Measurements from ENCODE around the gene COX4I2. TPM values are rescaled to one million over a fixed set of nuclear protein-coding genes. Genes with fewer than 3 reads are reported as not detected.

Gene COX4I2
- total RNA-seq, 1 donor from 2014 or later = not detected

GRCh38 chr20:31671324-31671723, 33.6 kb downstream of the COX4I2 start:
- TF ChIP-seq CTCF (IDR thresholded peaks at IDR 0.05) = no peak
- no peak for DNase-seq (ENCODE audit: extremely low spot score, unreplicated experiment)
- Mint-ChIP-seq H3K36me3 (ENCODE audit: unreplicated experiment) (peaks cover 12% of the 10 kb centered on the region), H3K4me1 (ENCODE audit: unreplicated experiment) (peaks cover 48% of the 10 kb centered on the region), H3K27ac (ENCODE audit: unreplicated experiment) (peak overlapping the region; percentile 50), H3K9me3 (ENCODE audit: unreplicated experiment) (no peaks in the 10 kb centered on the region), H3K4me3 (ENCODE audit: unreplicated experiment) (no peak overlapping the region), H3K27me3 (ENCODE audit: unreplicated experiment) (no peaks in the 10 kb centered on the region)

GRCh38 chr20:31673435-31673834, 35.7 kb downstream of the COX4I2 start:
- Mint-ChIP-seq H3K36me3 (ENCODE audit: unreplicated experiment) (peaks cover 4% of the 10 kb centered on the region), H3K9me3 (ENCODE audit: unreplicated experiment) (no peaks in the 10 kb centered on the region), H3K27me3 (ENCODE audit: unreplicated experiment) (no peaks in the 10 kb centered on the region), H3K4me3 (ENCODE audit: unreplicated experiment) (no peak overlapping the region), H3K4me1 (ENCODE audit: unreplicated experiment) (peaks cover 44% of the 10 kb centered on the region), H3K27ac (ENCODE audit: unreplicated experiment) (no peak overlapping the region)
- no peak for TF ChIP-seq CTCF (IDR thresholded peaks at IDR 0.05)
- no peak for DNase-seq (ENCODE audit: extremely low spot score, unreplicated experiment)

GRCh38 chr20:31673943-31674463, 36.3 kb downstream of the COX4I2 start:
- H3K27me3 Mint-ChIP-seq (ENCODE audit: unreplicated experiment) = no peaks in the 10 kb centered on the region
- no peaks in the 10 kb centered on the region for H3K9me3 Mint-ChIP-seq (ENCODE audit: unreplicated experiment)
- no peak for DNase-seq (ENCODE audit: extremely low spot score, unreplicated experiment)
- H3K27ac Mint-ChIP-seq (ENCODE audit: unreplicated experiment) = no peak overlapping the region
- peaks cover 7% of the 10 kb centered on the region for H3K36me3 Mint-ChIP-seq (ENCODE audit: unreplicated experiment)
- H3K4me3 Mint-ChIP-seq (ENCODE audit: unreplicated experiment) = no peak overlapping the region
- TF ChIP-seq CTCF (IDR thresholded peaks at IDR 0.05) = no peak
- peaks cover 50% of the 10 kb centered on the region for H3K4me1 Mint-ChIP-seq (ENCODE audit: unreplicated experiment)

GRCh38 chr20:31674895-31675827, 37.4 kb downstream of the COX4I2 start:
- Mint-ChIP-seq H3K27me3 (ENCODE audit: unreplicated experiment) (no peaks in the 10 kb centered on the region), H3K4me1 (ENCODE audit: unreplicated experiment) (peaks cover 53% of the 10 kb centered on the region), H3K27ac (ENCODE audit: unreplicated experiment) (peak overlapping the region; percentile 70), H3K36me3 (ENCODE audit: unreplicated experiment) (peaks cover 9% of the 10 kb centered on the region), H3K9me3 (ENCODE audit: unreplicated experiment) (no peaks in the 10 kb centered on the region), H3K4me3 (ENCODE audit: unreplicated experiment) (peak overlapping the region; percentile 24)
- no peak for DNase-seq (ENCODE audit: extremely low spot score, unreplicated experiment)
- no peak for TF ChIP-seq CTCF (IDR thresholded peaks at IDR 0.05)

All from osteocyte (in vitro differentiated cells).